HEK293 (cell line): ENCODE results near the gene YBX3.

Experiments
- CTCF ChIA-PET: fragments of 350-600 bp; formaldehyde crosslinking; extraction: SDS; loops from one replicate; lab custom pipeline; 2021; ENCODE audit warnings: antibody characterized with exemption; lab: Yijun Ruan, JAX
- POLR2A ChIA-PET: fragments of 300-600 bp; formaldehyde crosslinking; extraction: SDS; loops from one replicate; lab custom pipeline; 2020; ENCODE audit warnings: antibody characterized with exemption, inconsistent platforms; lab: Yijun Ruan, JAX
- H3K27ac ChIP-seq: fragments of 200-500 bp; sonication (Bioruptor generic); 2 replicates; pipeline ENCODE4 v1.5.1; 2014; ENCODE audit warnings: low read depth, low read length, control low read depth, inconsistent platforms; ENCODE audit errors: extremely low read depth
- H3K36me3 ChIP-seq, 2 experiments: fragments of 200-500 bp in 1 of 2; sonication (Bioruptor generic) in 1 of 2; 1 replicate in 1 of 2; 2 replicates in 1 of 2; pipeline ENCODE4 v1.5.1; 2014 to 2017; ENCODE audit warnings: inconsistent platforms in 2 of 2, low read length in 2 of 2; ENCODE audit not compliant: control insufficient read depth in 2 of 2, insufficient read depth in 1 of 2
- H3K4me1 ChIP-seq: fragments of 200-500 bp; sonication (Bioruptor generic); 2 replicates; pipeline ENCODE4 v1.5.1; 2014; ENCODE audit warnings: mild to moderate bottlenecking, low read length, inconsistent platforms; ENCODE audit not compliant: control insufficient read depth, insufficient read depth
- H3K4me3 ChIP-seq: 2 replicates; pipeline ENCODE4 v1.5.1; 2011; ENCODE audit warnings: low read depth, mild to moderate bottlenecking, control low read depth, low read length, moderate library complexity
- H3K9me3 ChIP-seq: fragments of 200-500 bp; sonication (Bioruptor generic); 2 replicates; pipeline ENCODE4 v1.5.1; 2014; ENCODE audit warnings: low read depth, low read length, inconsistent platforms; ENCODE audit not compliant: control insufficient read depth, insufficient read depth
- GFI1B ChIP-seq: fragments of 450-650 bp; formaldehyde crosslinking; IDR thresholded peaks from 2 replicates; pipeline ENCODE4 v1.5.1; 2016; ENCODE audit warnings: missing biosample characterization, missing genetic modification characterization
- HOXC10 ChIP-seq: sonication (generic); formaldehyde crosslinking; IDR thresholded peaks from 2 replicates; pipeline ENCODE4 v1.8.1; 2023; ENCODE audit warnings: mild to moderate bottlenecking, missing genetic modification reagents
- KLF7 ChIP-seq: fragments of 450-650 bp; formaldehyde crosslinking; IDR thresholded peaks from 2 replicates; pipeline ENCODE4 v1.5.1; 2016; ENCODE audit warnings: missing biosample characterization, missing genetic modification characterization, borderline replicate concordance
- MYNN ChIP-seq: fragments of 450-650 bp; formaldehyde crosslinking; IDR thresholded peaks from 2 replicates; pipeline ENCODE4 v1.5.1; 2016; ENCODE audit warnings: missing biosample characterization, missing genetic modification characterization, borderline replicate concordance
- SCRT2 ChIP-seq: fragments of 450-650 bp; formaldehyde crosslinking; IDR thresholded peaks from 2 replicates; pipeline ENCODE4 v1.5.1; 2016; ENCODE audit warnings: missing biosample characterization, missing genetic modification characterization
- TCF7L2 ChIP-seq: IDR thresholded peaks from 2 replicates; pipeline ENCODE4 v1.6.1; 2011; ENCODE audit warnings: low read depth, mild to moderate bottlenecking, inconsistent platforms, low read length, moderate library complexity, borderline replicate concordance
- ZNF10 ChIP-seq: fragments of 450-650 bp; formaldehyde crosslinking; IDR thresholded peaks from 2 replicates; pipeline ENCODE4 v1.5.1; 2017; ENCODE audit warnings: missing biosample characterization, missing genetic modification characterization
- ZNF175 ChIP-seq: fragments of 450-650 bp; formaldehyde crosslinking; IDR thresholded peaks from 2 replicates; pipeline ENCODE4 v1.5.1; 2016; ENCODE audit warnings: missing biosample characterization, missing genetic modification characterization
- ZNF202 ChIP-seq: fragments of 450-650 bp; formaldehyde crosslinking; IDR thresholded peaks from 2 replicates; pipeline ENCODE4 v1.5.1; 2016; ENCODE audit warnings: missing biosample characterization, missing genetic modification characterization, borderline replicate concordance
- ZNF223 ChIP-seq: fragments of 450-650 bp; formaldehyde crosslinking; IDR thresholded peaks from 2 replicates; pipeline ENCODE4 v1.5.1; 2016; ENCODE audit warnings: missing biosample characterization, missing genetic modification characterization
- ZNF23 ChIP-seq: fragments of 450-650 bp; formaldehyde crosslinking; IDR thresholded peaks from 2 replicates; pipeline ENCODE4 v1.5.1; 2016; ENCODE audit warnings: missing biosample characterization, missing genetic modification characterization, borderline replicate concordance
- ZNF335 ChIP-seq: fragments of 450-650 bp; formaldehyde crosslinking; conservative IDR thresholded peaks from 2 replicates; pipeline ENCODE4 v1.5.1; 2016; ENCODE audit warnings: missing biosample characterization, missing genetic modification characterization
- ZNF426 ChIP-seq: fragments of 450-650 bp; formaldehyde crosslinking; IDR thresholded peaks from 2 replicates; pipeline ENCODE4 v1.5.1; 2017; ENCODE audit warnings: missing biosample characterization, missing genetic modification characterization, mild to moderate bottlenecking, inconsistent platforms, moderate library complexity
- ZNF514 ChIP-seq: fragments of 450-650 bp; formaldehyde crosslinking; IDR thresholded peaks from 2 replicates; pipeline ENCODE4 v1.5.1; 2016; ENCODE audit warnings: missing biosample characterization, missing genetic modification characterization
- ZNF548 ChIP-seq: fragments of 450-650 bp; formaldehyde crosslinking; IDR thresholded peaks from 2 replicates; pipeline ENCODE4 v1.5.1; 2016; ENCODE audit warnings: missing biosample characterization, missing genetic modification characterization
- ZNF600 ChIP-seq: fragments of 450-650 bp; formaldehyde crosslinking; IDR thresholded peaks from 2 replicates; pipeline ENCODE4 v1.5.1; 2016; ENCODE audit warnings: missing biosample characterization, missing genetic modification characterization
- ZNF626 ChIP-seq: fragments of 450-650 bp; sonication (Bioruptor Pico); formaldehyde crosslinking; IDR thresholded peaks from 2 replicates; pipeline ENCODE4 v1.5.1; 2018; ENCODE audit warnings: missing biosample characterization, missing genetic modification characterization, inconsistent platforms
- ZNF658 ChIP-seq: fragments of 450-650 bp; formaldehyde crosslinking; IDR thresholded peaks from 2 replicates; pipeline ENCODE4; 2016; ENCODE audit warnings: missing biosample characterization, missing genetic modification characterization
- ZNF747 ChIP-seq: fragments of 450-650 bp; formaldehyde crosslinking; IDR thresholded peaks from 2 replicates; pipeline ENCODE4 v1.5.1; 2016; ENCODE audit warnings: missing biosample characterization, missing genetic modification characterization
- ZNF76 ChIP-seq: fragments of 450-650 bp; formaldehyde crosslinking; IDR thresholded peaks from 2 replicates; pipeline ENCODE4; 2016; ENCODE audit warnings: low read depth, missing biosample characterization, missing genetic modification characterization, borderline replicate concordance
- ZSCAN23 ChIP-seq: fragments of 450-650 bp; formaldehyde crosslinking; IDR thresholded peaks from 2 replicates; pipeline ENCODE4 v1.5.1; 2016; ENCODE audit warnings: missing biosample characterization, missing genetic modification characterization
- TF ChIP-seq, protein P1 (sequence below): fragments of 450-650 bp; formaldehyde crosslinking; IDR thresholded peaks from 2 replicates; pipeline ENCODE4 v1.5.1; 2016; ENCODE audit warnings: missing biosample characterization, missing genetic modification characterization, low read depth
- TF ChIP-seq, protein P2 (sequence below): fragments of 450-650 bp; formaldehyde crosslinking; IDR thresholded peaks from 2 replicates; pipeline ENCODE4 v1.5.1; 2016; ENCODE audit warnings: missing biosample characterization, missing genetic modification characterization, borderline replicate concordance

Gene YBX3

GRCh38 chr12:10668526-10668925, 54.6 kb downstream of the YBX3 start:
- no peaks in the 10 kb centered on the region for H3K4me1 ChIP-seq
- H3K27ac ChIP-seq = no peak overlapping the region
- no peak overlapping the region for H3K4me3 ChIP-seq
- H3K9me3 ChIP-seq = no peaks in the 10 kb centered on the region
- TF ChIP-seq ZNF747 (tag by site-specific recombination) = no peak
- TF ChIP-seq ZNF548 (tag by site-specific recombination) = no peak
- TF ChIP-seq GFI1B (tag by site-specific recombination) = no peak
- no peak for TF ChIP-seq ZNF600
- TF ChIP-seq HOXC10 (CRISPR knock-in tag) = no peak
- TF ChIP-seq ZSCAN23 (tag by site-specific recombination) = no peak
- TF ChIP-seq ZNF658 (tag by site-specific recombination) = no peak
- no peak for TF ChIP-seq TCF7L2
- TF ChIP-seq ZNF10 (tag by site-specific recombination) = no peak
- no peak for TF ChIP-seq MYNN (tag by site-specific recombination)
- TF ChIP-seq ZNF223 = no peak
- no peak for TF ChIP-seq ZNF23 (tag by site-specific recombination)
- no peak for TF ChIP-seq ZNF626 (tag by site-specific recombination)
- TF ChIP-seq ZNF426 (tag by site-specific recombination) = no peak
- TF ChIP-seq SCRT2 (tag by site-specific recombination) = no peak
- TF ChIP-seq ZNF202 (tag by site-specific recombination) = no peak
- no peak for TF ChIP-seq ZNF514 (tag by site-specific recombination)
- TF ChIP-seq, protein P1, sequence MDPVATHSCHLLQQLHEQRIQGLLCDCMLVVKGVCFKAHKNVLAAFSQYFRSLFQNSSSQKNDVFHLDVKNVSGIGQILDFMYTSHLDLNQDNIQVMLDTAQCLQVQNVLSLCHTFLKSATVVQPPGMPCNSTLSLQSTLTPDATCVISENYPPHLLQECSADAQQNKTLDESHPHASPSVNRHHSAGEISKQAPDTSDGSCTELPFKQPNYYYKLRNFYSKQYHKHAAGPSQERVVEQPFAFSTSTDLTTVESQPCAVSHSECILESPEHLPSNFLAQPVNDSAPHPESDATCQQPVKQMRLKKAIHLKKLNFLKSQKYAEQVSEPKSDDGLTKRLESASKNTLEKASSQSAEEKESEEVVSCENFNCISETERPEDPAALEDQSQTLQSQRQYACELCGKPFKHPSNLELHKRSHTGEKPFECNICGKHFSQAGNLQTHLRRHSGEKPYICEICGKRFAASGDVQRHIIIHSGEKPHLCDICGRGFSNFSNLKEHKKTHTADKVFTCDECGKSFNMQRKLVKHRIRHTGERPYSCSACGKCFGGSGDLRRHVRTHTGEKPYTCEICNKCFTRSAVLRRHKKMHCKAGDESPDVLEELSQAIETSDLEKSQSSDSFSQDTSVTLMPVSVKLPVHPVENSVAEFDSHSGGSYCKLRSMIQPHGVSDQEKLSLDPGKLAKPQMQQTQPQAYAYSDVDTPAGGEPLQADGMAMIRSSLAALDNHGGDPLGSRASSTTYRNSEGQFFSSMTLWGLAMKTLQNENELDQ (tag by site-specific recombination) = no peak
- TF ChIP-seq ZNF76 = no peak
- no peak for TF ChIP-seq ZNF335 (tag by site-specific recombination)
- POLR2A ChIA-PET = no interaction called here
- CTCF ChIA-PET = interaction anchor here (1.7 kb wide), 1 partner anchor 14 kb away, joined by 3 read pairs; no protein-coding TSS in a partner anchor
- H3K36me3 ChIP-seq = no peaks in the 10 kb centered on the region

- Histone ChIP-seq H3K4me3 (no peak overlapping the region), H3K27ac (no peak overlapping the region), H3K9me3 (no peaks in the 10 kb centered on the region), H3K36me3 (no peaks in the 10 kb centered on the region), H3K4me1 (no peaks in the 10 kb centered on the region)
- TF ChIP-seq ZNF175 = no peak
- TF ChIP-seq, protein P2, sequence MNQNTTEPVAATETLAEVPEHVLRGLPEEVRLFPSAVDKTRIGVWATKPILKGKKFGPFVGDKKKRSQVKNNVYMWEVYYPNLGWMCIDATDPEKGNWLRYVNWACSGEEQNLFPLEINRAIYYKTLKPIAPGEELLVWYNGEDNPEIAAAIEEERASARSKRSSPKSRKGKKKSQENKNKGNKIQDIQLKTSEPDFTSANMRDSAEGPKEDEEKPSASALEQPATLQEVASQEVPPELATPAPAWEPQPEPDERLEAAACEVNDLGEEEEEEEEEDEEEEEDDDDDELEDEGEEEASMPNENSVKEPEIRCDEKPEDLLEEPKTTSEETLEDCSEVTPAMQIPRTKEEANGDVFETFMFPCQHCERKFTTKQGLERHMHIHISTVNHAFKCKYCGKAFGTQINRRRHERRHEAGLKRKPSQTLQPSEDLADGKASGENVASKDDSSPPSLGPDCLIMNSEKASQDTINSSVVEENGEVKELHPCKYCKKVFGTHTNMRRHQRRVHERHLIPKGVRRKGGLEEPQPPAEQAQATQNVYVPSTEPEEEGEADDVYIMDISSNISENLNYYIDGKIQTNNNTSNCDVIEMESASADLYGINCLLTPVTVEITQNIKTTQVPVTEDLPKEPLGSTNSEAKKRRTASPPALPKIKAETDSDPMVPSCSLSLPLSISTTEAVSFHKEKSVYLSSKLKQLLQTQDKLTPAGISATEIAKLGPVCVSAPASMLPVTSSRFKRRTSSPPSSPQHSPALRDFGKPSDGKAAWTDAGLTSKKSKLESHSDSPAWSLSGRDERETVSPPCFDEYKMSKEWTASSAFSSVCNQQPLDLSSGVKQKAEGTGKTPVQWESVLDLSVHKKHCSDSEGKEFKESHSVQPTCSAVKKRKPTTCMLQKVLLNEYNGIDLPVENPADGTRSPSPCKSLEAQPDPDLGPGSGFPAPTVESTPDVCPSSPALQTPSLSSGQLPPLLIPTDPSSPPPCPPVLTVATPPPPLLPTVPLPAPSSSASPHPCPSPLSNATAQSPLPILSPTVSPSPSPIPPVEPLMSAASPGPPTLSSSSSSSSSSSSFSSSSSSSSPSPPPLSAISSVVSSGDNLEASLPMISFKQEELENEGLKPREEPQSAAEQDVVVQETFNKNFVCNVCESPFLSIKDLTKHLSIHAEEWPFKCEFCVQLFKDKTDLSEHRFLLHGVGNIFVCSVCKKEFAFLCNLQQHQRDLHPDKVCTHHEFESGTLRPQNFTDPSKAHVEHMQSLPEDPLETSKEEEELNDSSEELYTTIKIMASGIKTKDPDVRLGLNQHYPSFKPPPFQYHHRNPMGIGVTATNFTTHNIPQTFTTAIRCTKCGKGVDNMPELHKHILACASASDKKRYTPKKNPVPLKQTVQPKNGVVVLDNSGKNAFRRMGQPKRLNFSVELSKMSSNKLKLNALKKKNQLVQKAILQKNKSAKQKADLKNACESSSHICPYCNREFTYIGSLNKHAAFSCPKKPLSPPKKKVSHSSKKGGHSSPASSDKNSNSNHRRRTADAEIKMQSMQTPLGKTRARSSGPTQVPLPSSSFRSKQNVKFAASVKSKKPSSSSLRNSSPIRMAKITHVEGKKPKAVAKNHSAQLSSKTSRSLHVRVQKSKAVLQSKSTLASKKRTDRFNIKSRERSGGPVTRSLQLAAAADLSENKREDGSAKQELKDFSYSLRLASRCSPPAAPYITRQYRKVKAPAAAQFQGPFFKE (tag by site-specific recombination) = no peak
- TF ChIP-seq KLF7 (tag by site-specific recombination) = no peak
- ChIA-PET POLR2A (no interaction called here), CTCF (interaction anchor here (0.7 to 1.7 kb wide), 3 partner anchors 13 to 83 kb away, joined by 3 to 6 read pairs (median 3); no protein-coding TSS in a partner anchor)
Observed at GRCh38 chr12:10667581-10667980, 55.5 kb downstream of the YBX3 start.
